HCT116 (cell line): ENCODE measurements around the gene ZNF488. TPM values are rescaled to one million over a fixed set of nuclear protein-coding genes. Genes with fewer than 3 reads are reported as not detected.

Experiments used
- ATAC-seq: fragments of 200-7000 bp; cut with Tn5 transposase; 2 replicates; pipeline ENCODE4 v1.9.1; 2020; ENCODE audit warnings: mild to moderate bottlenecking, moderate library complexity
- BruUV-seq: library from RNA; stranded (reverse); fragments of 400-500 nt; replicated peaks from 2 replicates; lab custom pipeline; 2021; lab: Mats Ljungman, UMichigan
- CTCF ChIA-PET: fragments of 300-600 bp; sonication (Branson Sonifier 250); formaldehyde crosslinking; loops from one replicate; lab custom pipeline; 2021; ENCODE audit warnings: antibody characterized with exemption; lab: Charles Lee
- POLR2A ChIA-PET: fragments of 300-600, 350-600 bp; sonication (Branson Sonifier 250); formaldehyde crosslinking; loops from one replicate; lab custom pipeline; 2021; ENCODE audit warnings: antibody characterized with exemption; lab: Charles Lee
- RAD21 ChIA-PET, 2 experiments: fragments of 300-600 bp; sonication (Branson Sonifier 250); formaldehyde crosslinking; loops; one replicate each; lab custom pipeline; 2023; ENCODE audit warnings: low total read pairs in 2 of 2; ENCODE audit not compliant: uncharacterized antibody in 2 of 2, unreplicated experiment in 2 of 2, low non-redundant PET in 1 of 2; lab: Charles Lee
- DNase-seq: peaks from one replicate; pipeline ENCODE4 v3.0.0-alpha.2; 2010; ENCODE audit warnings: low read depth, low spot score
- H2AFZ ChIP-seq: fragments of 200-600 bp; shearing (Covaris generic), sonication (generic); 2 replicates; pipeline ENCODE4 v1.6.1; 2017; ENCODE audit warnings: low read depth, mixed run types, mixed read lengths, antibody characterized with exemption, low read length; ENCODE audit not compliant: poor library complexity, severe bottlenecking
- H3K27ac ChIP-seq: 2 replicates; pipeline ENCODE4 v1.5.1; 2012; ENCODE audit warnings: low read depth, low read length
- H3K27me3 ChIP-seq: fragments of 200-600 bp; sonication (generic); 2 replicates; pipeline ENCODE4 v1.6.1; 2016; ENCODE audit warnings: mixed run types, low read length, mixed read lengths; ENCODE audit not compliant: insufficient read depth
- H3K36me3 ChIP-seq, 2 experiments: fragments of 200-500 bp in 1 of 2; fragments of 200-600 bp in 1 of 2; sonication (Bioruptor generic) in 1 of 2; sonication (generic) in 1 of 2; 2 replicates each; pipeline versions ENCODE4 v1.5.1 to v1.6.1; 2014 to 2016; ENCODE audit warnings: low read length in 2 of 2, inconsistent platforms in 1 of 2, mixed read lengths in 1 of 2, mixed run types in 1 of 2; ENCODE audit not compliant: insufficient read depth in 2 of 2, control insufficient read depth in 1 of 2
- H3K4me1 ChIP-seq, 2 experiments: fragments of 200-600 bp in 1 of 2; sonication (generic) in 1 of 2; 2 replicates each; pipeline versions ENCODE4 v1.5.1 to v1.6.1; 2012 to 2017; ENCODE audit warnings: low read length in 2 of 2, inconsistent platforms in 1 of 2, mild to moderate bottlenecking in 1 of 2, mixed read lengths in 1 of 2, mixed run types in 1 of 2, moderate library complexity in 1 of 2; ENCODE audit not compliant: insufficient read depth in 2 of 2, control insufficient read depth in 1 of 2
- H3K4me2 ChIP-seq: fragments of 200-600 bp; sonication (generic); 2 replicates; pipeline ENCODE4 v1.6.1; 2017; ENCODE audit warnings: mixed run types, low read length, mixed read lengths
- H3K4me3 ChIP-seq, 2 experiments: fragments of 200-600 bp in 1 of 2; sonication (generic) in 1 of 2; replicated peaks in 1 of 2; 2 replicates each; pipeline ENCODE4 v1.5.1; 2011 to 2016; ENCODE audit warnings: low read length in 2 of 2, control low read depth in 1 of 2, low read depth in 1 of 2, mild to moderate bottlenecking in 1 of 2, mixed read lengths in 1 of 2, mixed run types in 1 of 2
- H3K79me2 ChIP-seq: fragments of 200-600 bp; sonication (generic); 2 replicates; pipeline ENCODE4 v1.6.1; 2017; ENCODE audit warnings: mild to moderate bottlenecking, mixed run types, low read length, moderate library complexity, mixed read lengths; ENCODE audit not compliant: insufficient read depth
- H3K9ac ChIP-seq: fragments of 200-600 bp; sonication (generic); 2 replicates; pipeline ENCODE4 v1.6.1; 2016; ENCODE audit warnings: low read length, mixed read lengths
- H3K9me2 ChIP-seq: fragments of 200-600 bp; sonication (generic), shearing (Covaris generic); 2 replicates; pipeline ENCODE4 v1.6.1; 2017; ENCODE audit warnings: mixed run types, mild to moderate bottlenecking, moderate library complexity; ENCODE audit not compliant: insufficient read depth
- H3K9me3 ChIP-seq, 2 experiments: fragments of 200-500 bp in 1 of 2; fragments of 200-600 bp in 1 of 2; sonication (Bioruptor generic) in 1 of 2; sonication (generic) in 1 of 2; 2 replicates each; pipeline ENCODE4 v1.6.1; 2014 to 2017; ENCODE audit warnings: low read length in 2 of 2, mixed read lengths in 2 of 2, inconsistent platforms in 1 of 2, low read depth in 1 of 2, mild to moderate bottlenecking in 1 of 2, mixed run types in 1 of 2, moderate library complexity in 1 of 2; ENCODE audit not compliant: control insufficient read depth in 1 of 2, insufficient read depth in 1 of 2
- H4K20me1 ChIP-seq: fragments of 200-600 bp; sonication (generic), shearing (Covaris generic); 2 replicates; pipeline ENCODE4 v1.6.1; 2017; ENCODE audit warnings: mixed run types, mild to moderate bottlenecking, moderate library complexity; ENCODE audit not compliant: insufficient read depth
- ATF3 ChIP-seq: IDR thresholded peaks from 2 replicates; pipeline ENCODE4 v1.6.1; 2012
- CTCF ChIP-seq, 3 experiments: fragments of 200-600 bp in 1 of 3; sonication (generic) in 1 of 3; IDR thresholded peaks in 2 of 3; conservative IDR thresholded peaks in 1 of 3; 2 replicates each; pipeline ENCODE4 v1.5.1; 2012 to 2017; ENCODE audit warnings: low read depth in 2 of 3, low read length in 2 of 3, antibody characterized with exemption in 1 of 3, borderline replicate concordance in 1 of 3, control low read depth in 1 of 3, mild to moderate bottlenecking in 1 of 3, mixed read lengths in 1 of 3, mixed run types in 1 of 3, moderate library complexity in 1 of 3; ENCODE audit not compliant: insufficient read depth in 1 of 3
- JUND ChIP-seq: IDR thresholded peaks from 2 replicates; pipeline ENCODE4 v1.6.1; 2012
- MAX ChIP-seq: IDR thresholded peaks from 2 replicates; pipeline ENCODE4 v1.6.1; 2012
- POLR2A ChIP-seq: IDR thresholded peaks from 2 replicates; pipeline ENCODE4 v1.7.0; 2011; ENCODE audit warnings: borderline replicate concordance; ENCODE audit not compliant: insufficient read depth, insufficient read length; ENCODE audit errors: extremely low read depth
- POLR2AphosphoS5 ChIP-seq: IDR thresholded peaks from 2 replicates; pipeline ENCODE4 v1.6.1; 2011; ENCODE audit warnings: mild to moderate bottlenecking, low read depth, low read length, moderate library complexity
- REST ChIP-seq: IDR thresholded peaks from 2 replicates; pipeline ENCODE4 v1.6.1; 2012; ENCODE audit warnings: low read depth
- SIN3A ChIP-seq: IDR thresholded peaks from 2 replicates; pipeline ENCODE4 v1.6.1; 2012; ENCODE audit warnings: low read depth
- SP1 ChIP-seq: IDR thresholded peaks from 2 replicates; pipeline ENCODE4 v1.6.1; 2012; ENCODE audit warnings: low read depth
- SRF ChIP-seq: IDR thresholded peaks from 2 replicates; pipeline ENCODE4 v1.6.1; 2012; ENCODE audit warnings: low read depth
- TCF7L2 ChIP-seq: IDR thresholded peaks from 2 replicates; pipeline ENCODE4 v1.7.0; 2011; ENCODE audit warnings: borderline replicate concordance, inconsistent platforms; ENCODE audit not compliant: insufficient read depth, insufficient read length; ENCODE audit errors: extremely low read depth
- YY1 ChIP-seq: IDR thresholded peaks from 2 replicates; pipeline ENCODE4 v1.6.1; 2011; ENCODE audit warnings: low read length, low read depth, moderate library complexity, mild to moderate bottlenecking; ENCODE audit not compliant: insufficient replicate concordance; ENCODE audit errors: extremely low read depth
- ZBTB33 ChIP-seq: IDR thresholded peaks from 2 replicates; pipeline ENCODE4 v1.6.1; 2011; ENCODE audit warnings: mild to moderate bottlenecking, low read length, moderate library complexity; ENCODE audit not compliant: insufficient replicate concordance; ENCODE audit errors: extremely low read depth
- ZFX ChIP-seq: fragments of 450-650 bp; IDR thresholded peaks from 2 replicates; pipeline ENCODE4 v1.6.1; 2017
- ZNF274 ChIP-seq: fragments of 200-500 bp; sonication (Bioruptor generic); IDR thresholded peaks from 2 replicates; pipeline ENCODE4 v1.6.1; 2014; ENCODE audit warnings: mild to moderate bottlenecking, low read depth, low read length, inconsistent platforms
- intact Hi-C: fragments of 100-400 bp; cut with micrococcal nuclease; formaldehyde crosslinking; loops from 2 replicates; pipeline ENCODE4 v1.10.0; 2022
- total RNA-seq: library from RNA; stranded (reverse); gene quantifications from one replicate; pipeline ENCODE4 v1.2.1, GENCODE V29; 2021; ENCODE audit not compliant: unreplicated experiment

Gene ZNF488
- total RNA-seq, 1 experiment from 2014 or later, result 3.9 TPM

- H3K4me1 ChIP-seq, result peaks cover 6 to 16% of the 10 kb centered on the region in 2 experiments; a peak in 3 of 4 replicates
- RAD21 ChIA-PET, result no interaction called here
- H3K79me2 ChIP-seq, result no peaks in the 10 kb centered on the region
- CTCF ChIA-PET, result no interaction called here
- H3K9ac ChIP-seq, result no peak overlapping the region
- POLR2A ChIA-PET, result interaction anchor here (1.1 kb wide), 1 partner anchor 10 kb away, joined by 3 read pairs; no protein-coding TSS in a partner anchor
- no peak for ATAC-seq
- H4K20me1 ChIP-seq, result no peaks in the 10 kb centered on the region
- peak overlapping the region; percentile 62 for H2AFZ ChIP-seq
- H3K4me3 ChIP-seq, result no peak overlapping the region
- H3K9me3 ChIP-seq, result no peaks in the 10 kb centered on the region
- H3K27ac ChIP-seq, result no peak overlapping the region
- no peak for DNase-seq
- intact Hi-C loops, result no loop called here
- H3K9me2 ChIP-seq, result no peaks in the 10 kb centered on the region
- TF ChIP-seq ZFX (no peak), POLR2A (no peak), SP1 (no peak), TCF7L2 (no peak), ZNF274 (no peak), ZBTB33 (no peak), ATF3 (no peak), CTCF (IDR thresholded peaks at IDR 0.05 in 2 of 3, conservative IDR thresholded peaks at IDR 0.05 in 1 of 3; ENCODE audit: borderline replicate concordance in 1 of 3, insufficient read depth in 1 of 3, low read depth in 2 of 3, low read length in 2 of 3) (no peak), SIN3A (no peak), JUND (no peak), YY1 (no peak), SRF (no peak), MAX (no peak), POLR2AphosphoS5 (no peak), REST (no peak)
- no peak overlapping the region; the same call in 1 of the 2 replicates for H3K4me2 ChIP-seq
- no peaks in the 10 kb centered on the region for H3K36me3 ChIP-seq
- BruUV-seq, result no TSS peak
- H3K27me3 ChIP-seq, result no peaks in the 10 kb centered on the region
These were observed 12.2 kb upstream of the ZNF488 start for GRCh38 chr10:47396311-47396717.
